ENCODE results near the gene NDUFC1.

Gene NDUFC1

GRCh38 chr4:139247700-139248238, 54.5 kb downstream of the NDUFC1 start:
- DNase-seq (ENCODE audit: low read depth in 2 of 2), result no peak

DNA sequence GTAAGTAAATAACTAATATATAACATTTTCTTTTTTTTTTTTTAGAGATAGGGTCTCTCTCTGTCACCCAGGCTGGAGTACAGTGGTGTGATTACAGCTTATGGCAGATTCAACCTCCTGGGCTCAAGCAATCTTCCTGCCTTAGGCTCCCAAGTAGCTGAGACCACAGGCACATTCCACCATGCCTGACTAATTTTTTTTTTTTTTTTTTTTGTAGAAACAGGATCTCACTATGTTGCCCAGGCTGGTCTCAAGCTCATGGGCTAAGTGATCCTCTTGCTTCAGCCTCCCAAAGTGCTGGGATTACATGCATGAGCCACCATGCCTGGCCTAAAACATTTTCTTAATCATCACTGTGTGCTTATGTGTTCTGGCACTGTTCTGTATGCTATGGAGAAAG, 55.0 kb downstream of the NDUFC1 start:
- no peak for DNase-seq (ENCODE audit: low read depth in 2 of 2)

- DNase-seq (ENCODE audit: low read depth in 2 of 2), result no peak
Measured at GRCh38 chr4:139246166-139246565, 56.1 kb downstream of the NDUFC1 start.

GRCh38 chr4:139245590-139245989, 56.7 kb downstream of the NDUFC1 start:
- DNase-seq (ENCODE audit: low read depth in 2 of 2), result peak; percentile 44 to 50

GRCh38 chr4:139243448-139244365, 58.6 kb downstream of the NDUFC1 start:
- peak; percentile 92 for DNase-seq (ENCODE audit: low read depth in 2 of 2)

GRCh38 chr4:139242511-139243051, 59.7 kb downstream of the NDUFC1 start:
- DNase-seq (ENCODE audit: low read depth in 2 of 2), result peak; percentile 37 to 49

- no peak for DNase-seq (ENCODE audit: low read depth in 2 of 2)
Measured at GRCh38 chr4:139241784-139242151, 60.5 kb downstream of the NDUFC1 start.

DNA sequence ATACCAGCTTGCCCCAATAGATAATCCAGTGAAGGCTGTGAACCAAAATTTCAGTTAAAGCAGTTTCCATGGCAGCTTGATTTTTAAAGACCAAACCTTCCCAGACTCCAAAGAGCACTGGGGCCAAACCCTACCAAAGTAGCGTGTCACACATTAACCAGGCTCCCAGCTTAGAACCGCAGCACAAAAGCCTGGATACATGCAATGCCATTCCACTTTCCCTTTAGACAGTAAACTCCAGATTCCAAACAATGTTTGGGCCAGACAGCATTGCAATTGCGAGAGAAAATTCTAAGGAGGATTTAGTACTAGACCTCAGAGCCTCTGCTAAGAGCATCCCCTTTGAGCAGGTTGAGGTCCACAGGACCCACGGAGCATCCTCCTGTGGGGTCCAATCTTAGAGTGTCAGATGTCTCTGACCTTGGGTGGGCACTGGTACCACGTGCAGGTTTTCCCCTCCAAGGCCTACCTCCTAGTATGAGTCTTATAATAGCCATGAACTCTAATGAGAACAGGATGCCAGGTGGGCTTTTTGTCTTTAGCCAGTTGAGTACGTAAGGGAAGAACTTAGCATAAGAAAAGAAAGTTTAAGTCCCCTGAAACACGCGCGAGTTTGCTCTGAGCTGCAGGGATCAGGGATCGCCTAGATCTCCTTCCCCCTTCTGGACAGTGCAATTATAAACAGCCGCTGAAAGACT, 61.0 kb downstream of the NDUFC1 start:
- no peak for DNase-seq (ENCODE audit: low read depth in 2 of 2)
